GM12892 (cell line): ENCODE results near the gene ARL8A.

Experiments used
- POLR2A ChIP-seq: IDR thresholded peaks from 2 replicates; pipeline ENCODE4 v1.6.1; 2011; ENCODE audit warnings: low read depth, low read length, control low read depth
- POLR2AphosphoS5 ChIP-seq: IDR thresholded peaks from 2 replicates; pipeline ENCODE4 v1.6.1; 2011; ENCODE audit warnings: low read depth, low read length, control low read depth

- TF ChIP-seq POLR2AphosphoS5 (no peak), POLR2A (no peak)
Observed at GRCh38 chr1:202093858-202094257, 50.7 kb downstream of the ARL8A start.
